A549 (cell line): ENCODE results near the gene ABO. TPM values are rescaled to one million over a fixed set of nuclear protein-coding genes. Genes with fewer than 3 reads are reported as not detected.
"Not testable (repeated sequence)": the region's sequence is repeated elsewhere in the genome, so short reads cannot be mapped to it uniquely, and the experiment has no call there.

Experiments
- ATAC-seq, 2 experiments: fragments of 200-7000 bp in 1 of 2; fragments of >200 bp in 1 of 2; cut with Nextera tagmentation in 1 of 2; cut with Tn5 transposase in 1 of 2; 3 replicates each; pipeline versions ENCODE4 v1.8.0 to v1.9.1; 2018 to 2020; ENCODE audit warnings: mild to moderate bottlenecking in 1 of 2, moderate library complexity in 1 of 2
- CTCF ChIA-PET: fragments of 300-600 bp; sonication (Branson Sonifier 250); formaldehyde crosslinking; extraction: SDS; loops from one replicate; lab custom pipeline; 2021; ENCODE audit warnings: antibody characterized with exemption, inconsistent platforms; lab: Yijun Ruan, JAX
- POLR2A ChIA-PET: fragments of 350-600 bp; formaldehyde crosslinking; extraction: SDS; loops from one replicate; lab custom pipeline; 2021; ENCODE audit warnings: antibody characterized with exemption, inconsistent platforms; lab: Yijun Ruan, JAX
- DNase-seq, 2 experiments: peaks; one replicate each; pipeline versions ENCODE4 v3.0.0 to v3.0.0-alpha.2; 2011 to 2016; ENCODE audit warnings: low read depth in 1 of 2, low spot score in 1 of 2
- FAIRE-seq: peaks from 2 replicates; lab custom pipeline; 2011; peaks lifted over from hg19 to GRCh38; lab: Jason Lieb, UNC
- H3K27ac ChIP-seq, 2 experiments: fragments of >200 bp; sonication (Bioruptor Twin); formaldehyde crosslinking; 3 replicates each; pipeline ENCODE4 v1.5.1; 2016 to 2017
- H3K4me1 ChIP-seq: fragments of >200 bp; sonication (Bioruptor Twin); formaldehyde crosslinking; 3 replicates; pipeline ENCODE4 v1.6.1; 2016
- H3K4me2 ChIP-seq: fragments of >200 bp; sonication (Bioruptor Twin); formaldehyde crosslinking; 3 replicates; pipeline ENCODE4 v1.6.1; 2016
- H3K4me3 ChIP-seq: fragments of >200 bp; sonication (Bioruptor Twin); formaldehyde crosslinking; 3 replicates; pipeline ENCODE4 v1.5.1; 2016
- H3K9me3 ChIP-seq: fragments of >200 bp; sonication (Bioruptor Twin); formaldehyde crosslinking; 3 replicates; pipeline ENCODE4 v1.6.1; 2016
- BHLHE40 ChIP-seq: IDR thresholded peaks from 2 replicates; pipeline ENCODE4 v1.6.1; 2012; ENCODE audit warnings: low read depth, low read length, inconsistent platforms
- CHD4 ChIP-seq: fragments of 200-600 bp; sonication (generic); IDR thresholded peaks from 2 replicates; pipeline ENCODE4 v1.6.1; 2016; ENCODE audit warnings: antibody characterized with exemption, mild to moderate bottlenecking, borderline replicate concordance
- CTCF ChIP-seq: fragments of >200 bp; sonication (Bioruptor Twin); formaldehyde crosslinking; IDR thresholded peaks from 3 replicates; pipeline ENCODE4 v1.5.1; 2016
- E2F6 ChIP-seq: IDR thresholded peaks from 2 replicates; pipeline ENCODE4 v1.6.1; 2012; ENCODE audit warnings: low read depth, borderline replicate concordance
- FOSB ChIP-seq: fragments of 250-450 bp; sonication (Bioruptor Pico); IDR thresholded peaks from 2 replicates; pipeline ENCODE4 v1.5.0; 2020; ENCODE audit warnings: mild to moderate bottlenecking, moderate library complexity
- HOXB13 ChIP-seq: fragments of 250-450 bp; sonication (Bioruptor Pico); IDR thresholded peaks from 2 replicates; pipeline ENCODE4 v1.5.0; 2020; ENCODE audit warnings: low read depth, mild to moderate bottlenecking, moderate library complexity
- JUN ChIP-seq, 2 experiments: fragments of >200 bp; sonication (Bioruptor Twin); formaldehyde crosslinking; IDR thresholded peaks; 2 replicates in 1 of 2; 3 replicates in 1 of 2; pipeline ENCODE4 v1.6.1; 2016 to 2017
- JUNB ChIP-seq: fragments of >200 bp; sonication (Bioruptor Twin); formaldehyde crosslinking; IDR thresholded peaks from 2 replicates; pipeline ENCODE4 v1.6.1; 2016
- KDM1A ChIP-seq: fragments of 200-600 bp; sonication (generic); IDR thresholded peaks from 2 replicates; pipeline ENCODE4 v1.6.1; 2016; ENCODE audit warnings: low read depth, mild to moderate bottlenecking
- MAFK ChIP-seq: fragments of 450-650 bp; IDR thresholded peaks from 2 replicates; pipeline ENCODE4 v1.6.1; 2014; ENCODE audit not compliant: partially characterized antibody
- NPAS2 ChIP-seq: fragments of 250-450 bp; sonication (Bioruptor Pico); IDR thresholded peaks from 2 replicates; pipeline ENCODE4 v1.8.0; 2022; ENCODE audit warnings: mild to moderate bottlenecking, moderate library complexity, borderline replicate concordance
- PHF8 ChIP-seq: fragments of 200-600 bp; sonication (generic); IDR thresholded peaks from 2 replicates; pipeline ENCODE4 v1.6.1; 2016; ENCODE audit warnings: low read depth, mild to moderate bottlenecking, antibody characterized with exemption, moderate library complexity, borderline replicate concordance
- POLR2AphosphoS2 ChIP-seq: conservative IDR thresholded peaks from 2 replicates; pipeline ENCODE4 v1.6.1; 2012; ENCODE audit warnings: low read length, improper control_type of control experiment, inconsistent platforms
- REST ChIP-seq: fragments of 200-600 bp; sonication (generic); IDR thresholded peaks from 2 replicates; pipeline ENCODE4 v1.6.1; 2016; ENCODE audit warnings: antibody characterized with exemption, mild to moderate bottlenecking, moderate library complexity
- RNF2 ChIP-seq: fragments of 200-600 bp; sonication (generic); IDR thresholded peaks from 2 replicates; pipeline ENCODE4 v1.6.1; 2016; ENCODE audit warnings: low read depth, mild to moderate bottlenecking, antibody characterized with exemption, moderate library complexity, borderline replicate concordance
- TFCP2L1 ChIP-seq: fragments of 250-450 bp; sonication (Bioruptor Pico); IDR thresholded peaks from 2 replicates; pipeline ENCODE4 v1.5.0; 2021; ENCODE audit warnings: mild to moderate bottlenecking
- ZC3H11A ChIP-seq: fragments of 450-650 bp; IDR thresholded peaks from 2 replicates; pipeline ENCODE4 v1.6.1; 2014; ENCODE audit warnings: antibody characterized with exemption, mild to moderate bottlenecking
- WGBS: methylation state at CpG from one replicate; pipeline ENCODE4 v1.1.6; 2017; ENCODE audit errors: missing lambda C conversion rate; 5-methylcytosine and 5-hydroxymethylcytosine counted together
- polyA plus RNA-seq, 4 experiments: library from polyadenylated mRNA; depleted of rRNA in 3 of 4; stranded (reverse); fragments of >200 nt; fragmentation: RNase III in 1 of 4; extraction: RNeasy Plus Mini Kit Qiagen cat#74134 plus additional on column Dnase treatment in 1 of 4; gene quantifications; 2 replicates in 3 of 4; 3 replicates in 1 of 4; pipeline ENCODE4 v1.2.3, GENCODE V29; 2011 to 2017

ABO gene
- polyA plus RNA-seq, 2 of the 4 experiments (the other 2 are of a cell fraction) = not detected

- peaks cover 12% of the 10 kb centered on the region for H3K4me1 ChIP-seq
- no peak overlapping the region for H3K4me3 ChIP-seq
- H3K27ac ChIP-seq = no peak overlapping the region
- DNase-seq (no peak), FAIRE-seq (no peak), ATAC-seq (no peak)
- H3K9me3 ChIP-seq = peaks cover 9% of the 10 kb centered on the region; the same call in 2 of the 3 replicates
- TF ChIP-seq PHF8 = no peak
- no peak for TF ChIP-seq MAFK
- no peak for TF ChIP-seq RNF2
- TF ChIP-seq NPAS2 (CRISPR knock-in tag) = no peak
- TF ChIP-seq CHD4 = no peak
- TF ChIP-seq E2F6 = no peak
- TF ChIP-seq KDM1A = no peak
- TF ChIP-seq CTCF = no peak
- no peak for TF ChIP-seq FOSB (CRISPR knock-in tag)
- TF ChIP-seq REST = no peak
- TF ChIP-seq ZC3H11A = no peak
- no peak for TF ChIP-seq POLR2AphosphoS2
- TF ChIP-seq HOXB13 (CRISPR knock-in tag) = no peak
- no peak for TF ChIP-seq JUN (IDR thresholded peaks at IDR 0.05)
- no peak for TF ChIP-seq TFCP2L1 (CRISPR knock-in tag)
- TF ChIP-seq BHLHE40 = no peak
- TF ChIP-seq JUNB = no peak
- H3K4me2 ChIP-seq = no peak overlapping the region
- ChIA-PET CTCF (no interaction called here), POLR2A (no interaction called here)
- WGBS = 2% methylated on average over 6 of the region's 7 CpGs
Observed at GRCh38 chr9:133210202-133210532, 64.8 kb downstream of the ABO start.

GRCh38 chr9:133209327-133210201 lies 65.4 kb downstream of the ABO start:
- WGBS = 47% methylated on average over 21 of the region's 29 CpGs
- H3K4me2 ChIP-seq, FAIRE-seq, POLR2A ChIA-PET, H3K27ac ChIP-seq, CTCF ChIA-PET, H3K9me3 ChIP-seq, H3K4me1 ChIP-seq, DNase-seq, H3K4me3 ChIP-seq: not testable (repeated sequence)
- peak in 1 of 2 experiments; percentile 10; a peak in 2 of 6 replicates for ATAC-seq

- ATAC-seq, DNase-seq, H3K4me2 ChIP-seq, H3K4me3 ChIP-seq, FAIRE-seq, H3K27ac ChIP-seq, CTCF ChIA-PET, H3K4me1 ChIP-seq, H3K9me3 ChIP-seq, POLR2A ChIA-PET: not testable (repeated sequence)
- WGBS = no CpG with 5 or more reads among the region's 18 CpGs
Observed at GRCh38 chr9:133208880-133209300, 66.1 kb downstream of the ABO start, which contains the start of gene OBP2B. OBP2B (minus strand) TSS chr9:133209250; CDS start chr9:133209199, 51 bp downstream.

GRCh38 chr9:133208171-133208879 lies 66.7 kb downstream of the ABO start:
- POLR2A ChIA-PET = not testable (repeated sequence)

More at GRCh38 chr9:133208171-133208879, 66.7 kb downstream of the ABO start:
- WGBS = 71% methylated on average over 8 of the region's 16 CpGs
- CTCF ChIA-PET = interaction anchor here (1.1 to 4.9 kb wide), 2 partner anchors 14 to 22 kb away, joined by 3 to 25 read pairs; no protein-coding TSS in a partner anchor
- not testable (repeated sequence) for ATAC-seq, H3K27ac ChIP-seq, H3K4me1 ChIP-seq, H3K4me2 ChIP-seq, FAIRE-seq, H3K4me3 ChIP-seq, DNase-seq, H3K9me3 ChIP-seq
